Ovary (tissue), 9 donors: ENCODE data around the gene NKAPL. TPM values are rescaled to one million over a fixed set of nuclear protein-coding genes. Genes with fewer than 3 reads are reported as not detected.

Source experiments
- DNase-seq, 5 donors: peaks; one replicate each; pipeline ENCODE4 v3.0.0-alpha.2; 2019 to 2020
- H3K27ac ChIP-seq, 2 donors: fragments of 200-600 bp; one replicate each; pipeline versions ENCODE4 v1.5.1 to v1.8.0; 2019 to 2022
- H3K27me3 ChIP-seq: fragments of 200-600 bp; one replicate; pipeline ENCODE4 v1.8.0; 2022
- H3K36me3 ChIP-seq: fragments of 200-600 bp; sonication (generic); one replicate; pipeline ENCODE4 v1.5.1; 2019
- H3K4me1 ChIP-seq: one replicate; pipeline ENCODE4 v1.8.1; 2013; ENCODE audit warnings: mild to moderate bottlenecking, moderate library complexity; ENCODE audit not compliant: insufficient read depth
- H3K4me3 ChIP-seq: fragments of 200-600 bp; sonication (generic); one replicate; pipeline ENCODE4 v1.5.1; 2017
- H3K9me3 ChIP-seq, 2 donors: fragments of 200-600 bp in 1 of 2; sonication (generic) in 1 of 2; one replicate each; pipeline versions ENCODE4 v1.5.1 to v1.8.1; 2013 to 2019; ENCODE audit warnings: mild to moderate bottlenecking in 1 of 2, moderate library complexity in 1 of 2
- EP300 ChIP-seq: sonication (generic); formaldehyde crosslinking; IDR thresholded peaks from one replicate; pipeline ENCODE4 v1.6.1; 2017; ENCODE audit warnings: antibody characterized with exemption
- POLR2A ChIP-seq: fragments of 450-650 bp; IDR thresholded peaks from one replicate; pipeline ENCODE4 v1.6.1; 2017; ENCODE audit warnings: antibody characterized with exemption, mild to moderate bottlenecking, moderate library complexity
- WGBS, 3 donors: extraction: QIAGEN DNeasy Blood & Tissue Kit in 1 of 3; methylation state at CpG; one replicate each; pipeline versions ENCODE4 v1.1.5 to v1.1.7; 2013 to 2017; 5-methylcytosine and 5-hydroxymethylcytosine counted together
- intact Hi-C, 4 donors: fragments of 100-400 bp; cut with DNase I; formaldehyde crosslinking; loops; one replicate each; pipeline versions ENCODE4 v1.11.0 to v1.15.1; 2022 to 2023
- polyA plus RNA-seq, 2 donors: library from polyadenylated mRNA; stranded (reverse); fragments of 200-250 nt in 1 of 2; fragments of 350-450 nt in 1 of 2; fragmentation: Illumina TruSeq in 1 of 2; extraction: RNeasy Lipid Tissue Mini Kit (QIAGEN cat#74804) in 1 of 2; gene quantifications; one replicate each; pipeline ENCODE4 v1.2.3, GENCODE V29; 2013 to 2014
- total RNA-seq, 7 donors: library from RNA; depleted of rRNA in 2 of 7; stranded (reverse); fragments of >200 nt in 2 of 7; fragmentation: NEBNext Ultra II Directional in 3 of 7; extraction: Animal tissue kit (Norgen Biotek cat#: 25700) in 3 of 7; gene quantifications; one replicate each; pipeline versions ENCODE4 v1.1.0 to v1.2.4, GENCODE V29; 2016 to 2023
- TF ChIP-seq, protein P1 (sequence below), 3 donors: fragments of 450-650 bp in 2 of 3; fragments of 200-600 bp in 1 of 3; IDR thresholded peaks; one replicate each; pipeline versions ENCODE4 v1.5.1 to v1.8.0; 2016 to 2022; ENCODE audit warnings: antibody characterized with exemption in 3 of 3, mild to moderate bottlenecking in 1 of 3
- donor health status: DM: no; HTN: no; CAD: no; lungs with moderate emphysema.
- donor health status: DM: no; HTN: no; CAD: no.
- donor health status: Bipolar disorder and iron deficiency.
- donor health status: DM: yes; HTN: yes; CAD: no.
- donor health status: DM: no; HTN: no; CAD: no.
- donor health status: DM: yes; HTN: yes; CAD: no.

NKAPL gene
- total and polyA plus RNA-seq, 9 donors = 0.34 to 2.4 (median 1.6) TPM

DNA sequence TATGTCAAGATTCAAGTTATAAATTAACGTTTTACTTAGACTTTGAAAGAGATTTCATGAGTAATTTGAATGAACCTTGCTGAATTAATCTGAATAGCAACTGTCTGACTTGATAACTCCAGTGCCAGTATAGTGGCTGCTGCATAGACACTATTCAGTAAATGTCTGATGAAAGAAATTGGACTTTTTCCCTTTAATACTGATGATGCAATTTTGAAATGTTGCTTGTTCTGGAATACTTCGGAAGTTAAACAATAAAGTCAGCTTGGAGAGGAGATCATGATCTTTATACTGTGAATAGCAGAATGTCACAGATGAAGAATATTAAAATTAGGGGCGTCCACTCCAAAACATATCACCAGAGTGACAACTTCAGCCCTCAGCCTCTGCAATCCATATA lies 18.6 kb downstream of the NKAPL start:
- no peak for DNase-seq
- TF ChIP-seq, protein P1, sequence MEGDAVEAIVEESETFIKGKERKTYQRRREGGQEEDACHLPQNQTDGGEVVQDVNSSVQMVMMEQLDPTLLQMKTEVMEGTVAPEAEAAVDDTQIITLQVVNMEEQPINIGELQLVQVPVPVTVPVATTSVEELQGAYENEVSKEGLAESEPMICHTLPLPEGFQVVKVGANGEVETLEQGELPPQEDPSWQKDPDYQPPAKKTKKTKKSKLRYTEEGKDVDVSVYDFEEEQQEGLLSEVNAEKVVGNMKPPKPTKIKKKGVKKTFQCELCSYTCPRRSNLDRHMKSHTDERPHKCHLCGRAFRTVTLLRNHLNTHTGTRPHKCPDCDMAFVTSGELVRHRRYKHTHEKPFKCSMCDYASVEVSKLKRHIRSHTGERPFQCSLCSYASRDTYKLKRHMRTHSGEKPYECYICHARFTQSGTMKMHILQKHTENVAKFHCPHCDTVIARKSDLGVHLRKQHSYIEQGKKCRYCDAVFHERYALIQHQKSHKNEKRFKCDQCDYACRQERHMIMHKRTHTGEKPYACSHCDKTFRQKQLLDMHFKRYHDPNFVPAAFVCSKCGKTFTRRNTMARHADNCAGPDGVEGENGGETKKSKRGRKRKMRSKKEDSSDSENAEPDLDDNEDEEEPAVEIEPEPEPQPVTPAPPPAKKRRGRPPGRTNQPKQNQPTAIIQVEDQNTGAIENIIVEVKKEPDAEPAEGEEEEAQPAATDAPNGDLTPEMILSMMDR (IDR thresholded peaks at IDR 0.05) = no peak
- TF ChIP-seq POLR2A (no peak), EP300 (no peak)
- Histone ChIP-seq H3K27me3 (no peaks in the 10 kb centered on the region), H3K27ac (no peak overlapping the region), H3K4me3 (no peak overlapping the region), H3K36me3 (peaks cover 5% of the 10 kb centered on the region), H3K9me3 (peaks cover 0 to 9% of the 10 kb centered on the region in 2 donors), H3K4me1 (peaks cover 3% of the 10 kb centered on the region)
- intact Hi-C loops = loop anchor here in 1 of 4 donors (10.0 kb wide), 1 partner anchor 47 kb away; no protein-coding TSS in a partner anchor
- 59 to 71% (median 67%) methylated on average over 3 of the region's 3 CpGs for WGBS, 3 donors

- H3K27me3 ChIP-seq = no peaks in the 10 kb centered on the region
- TF ChIP-seq POLR2A (no peak), EP300 (no peak)
- TF ChIP-seq, protein P1 (IDR thresholded peaks at IDR 0.05) = no peak
- no peak overlapping the region for H3K27ac ChIP-seq
- peaks cover 3% of the 10 kb centered on the region for H3K4me1 ChIP-seq
- WGBS, 3 donors = 28 to 36% (median 34%) methylated on average over 3 of the region's 3 CpGs
- no peaks in the 10 kb centered on the region for H3K36me3 ChIP-seq
- intact Hi-C loops = loop anchor here in 1 of 4 donors (5.0 kb wide), 1 partner anchor 42 kb away; no protein-coding TSS in a partner anchor
- peaks cover 0 to 12% of the 10 kb centered on the region in 2 donors for H3K9me3 ChIP-seq
- no peak for DNase-seq
- peak overlapping the region; percentile 44 for H3K4me3 ChIP-seq
These were observed 21.6 kb downstream of the NKAPL start for GRCh38 chr6:28280595-28281287.

DNA sequence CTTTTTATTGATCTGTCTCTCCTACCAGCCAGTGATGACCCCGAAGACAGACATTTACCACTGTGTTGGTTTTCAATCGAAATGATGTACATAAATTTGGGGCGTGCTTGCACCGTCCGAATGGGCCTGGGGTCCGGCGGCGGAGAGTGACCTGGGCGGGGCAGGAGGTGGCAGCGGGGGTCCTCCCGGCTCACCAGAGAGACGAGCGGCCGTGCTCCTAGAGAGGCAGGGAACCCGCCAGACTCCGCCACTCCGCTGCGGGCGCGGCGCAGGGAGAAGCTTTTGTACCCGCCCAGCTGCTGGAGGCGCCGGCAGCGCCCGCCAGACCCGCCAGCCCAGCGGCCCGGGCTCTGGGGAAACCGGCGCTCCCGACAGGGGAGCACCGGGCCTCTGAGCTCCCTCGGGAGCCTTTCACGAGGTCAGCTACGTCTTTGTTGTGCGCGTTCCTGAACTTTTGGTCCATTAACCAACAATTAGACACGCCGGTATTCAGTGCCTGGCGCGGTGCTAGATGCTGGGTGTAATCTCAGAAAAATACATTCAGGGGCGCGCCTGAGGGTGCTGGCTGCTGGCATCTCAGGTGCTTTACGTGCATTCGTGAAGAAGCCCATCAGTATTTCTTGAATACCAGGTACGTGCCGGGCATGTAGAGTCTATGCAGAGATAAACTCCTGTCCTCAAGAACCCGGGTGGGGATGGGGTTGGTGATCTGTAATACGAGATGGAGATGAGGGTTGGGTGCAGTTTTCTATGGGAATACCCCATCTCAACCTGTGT lies 22.4 kb downstream of the NKAPL start, which contains the start of gene PGBD1:
TSS of gene PGBD1 (plus strand) at position 285 of the 777 bp plus-strand sequence. CDS start 2,242 bp downstream, outside the sequence.
- Histone ChIP-seq H3K9me3 (peaks cover 0 to 9% of the 10 kb centered on the region in 2 donors), H3K27me3 (no peaks in the 10 kb centered on the region), H3K4me1 (peaks cover 3% of the 10 kb centered on the region), H3K27ac (no peak within 1 kb of the TSS), H3K4me3 (peak within 1 kb of the TSS; percentile 44), H3K36me3 (no peaks in the 10 kb centered on the region)
- intact Hi-C loops = loop anchor here in 1 of 4 donors (5.0 kb wide), 1 partner anchor 41 kb away; no protein-coding TSS in a partner anchor
- 1% methylated on average over 42 to 50 of the region's 50 CpGs for WGBS, 3 donors
- DNase-seq = peak; percentile 45 to 82 (median 56)
- TF ChIP-seq POLR2A (no peak), EP300 (no peak)
- TF ChIP-seq, protein P1 (IDR thresholded peaks at IDR 0.05) = no peak

- intact Hi-C loops = loop anchor here in 1 of 4 donors (5.0 kb wide), 1 partner anchor 39 kb away; no protein-coding TSS in a partner anchor
- 99 to 100% (median 99%) methylated on average over 2 of the region's 2 CpGs for WGBS, 3 donors
- no peak for TF ChIP-seq EP300
- TF ChIP-seq POLR2A = no peak
- TF ChIP-seq, protein P1 (IDR thresholded peaks at IDR 0.05) = no peak
- H3K4me1 ChIP-seq = peaks cover 3% of the 10 kb centered on the region
- no peak for DNase-seq
- no peaks in the 10 kb centered on the region for H3K27me3 ChIP-seq
- H3K27ac ChIP-seq = no peak overlapping the region
- H3K9me3 ChIP-seq = peaks cover 0 to 4% of the 10 kb centered on the region in 2 donors
- no peaks in the 10 kb centered on the region for H3K36me3 ChIP-seq
- no peak overlapping the region for H3K4me3 ChIP-seq
These were observed 23.8 kb downstream of the NKAPL start for GRCh38 chr6:28282926-28283325.
